Breast epithelium (tissue), 4 donors: ENCODE data around the gene PIP5KL1. TPM values are rescaled to one million over a fixed set of nuclear protein-coding genes. Genes with fewer than 3 reads are reported as not detected.
A peak's percentile ranks its signal among the peaks of the same experiment; 100 is the strongest.

Experiments
- DNase-seq, 2 donors: peaks; one replicate each; pipeline ENCODE4 v3.0.0-alpha.2; 2019; ENCODE audit warnings: low spot score in 2 of 2
- H3K27ac ChIP-seq, 2 donors: fragments of 200-600 bp; sonication (generic) in 1 of 2; one replicate each; pipeline ENCODE4 v1.5.1; 2016 to 2019; ENCODE audit warnings: mild to moderate bottlenecking in 1 of 2
- H3K27me3 ChIP-seq, 2 donors: fragments of 200-600 bp; sonication (generic) in 1 of 2; one replicate each; pipeline versions ENCODE4 v1.5.1 to v1.6.0; 2017 to 2019; ENCODE audit warnings: control low read depth in 1 of 2, mild to moderate bottlenecking in 1 of 2
- H3K36me3 ChIP-seq: fragments of 200-600 bp; one replicate; pipeline ENCODE4 v1.5.1; 2019
- H3K4me1 ChIP-seq, 2 donors: fragments of 200-600 bp; sonication (generic); one replicate each; pipeline ENCODE4 v1.5.1; 2016 to 2019; ENCODE audit warnings: control low read depth in 1 of 2
- H3K4me3 ChIP-seq, 3 donors: fragments of 200-600 bp; sonication (generic); 1 replicate in 2 of 3; 2 replicates in 1 of 3; pipeline ENCODE4 v1.5.1; 2016 to 2019; ENCODE audit warnings: mild to moderate bottlenecking in 3 of 3, moderate library complexity in 2 of 3
- H3K9me3 ChIP-seq, 2 donors: fragments of 200-600 bp; sonication (generic) in 1 of 2; one replicate each; pipeline ENCODE4 v1.5.1; 2016 to 2019; ENCODE audit warnings: control low read depth in 1 of 2
- CTCF ChIP-seq, 3 donors: fragments of 450-650 bp; IDR thresholded peaks; one replicate each; pipeline ENCODE4 v1.5.1; 2016 to 2017; ENCODE audit warnings: antibody characterized with exemption in 3 of 3, mild to moderate bottlenecking in 3 of 3, moderate library complexity in 3 of 3
- POLR2A ChIP-seq: fragments of 450-650 bp; IDR thresholded peaks from one replicate; pipeline ENCODE4 v1.6.1; 2016; ENCODE audit warnings: antibody characterized with exemption, mild to moderate bottlenecking, moderate library complexity
- POLR2AphosphoS5 ChIP-seq, 3 donors: sonication (generic); formaldehyde crosslinking; IDR thresholded peaks; one replicate each; pipeline ENCODE4 v1.6.1; 2017; ENCODE audit warnings: antibody characterized with exemption in 3 of 3
- intact Hi-C: fragments of 100-400 bp; cut with DNase I; formaldehyde crosslinking; loops from one replicate; pipeline ENCODE4 v1.15.1; 2023; ENCODE audit warnings: low total_unique reads
- total RNA-seq, 3 donors: library from RNA; depleted of rRNA; stranded (reverse); fragments of >200 nt; gene quantifications; one replicate each; pipeline ENCODE4 v1.1.0, GENCODE V29; 2016

Gene PIP5KL1
- total RNA-seq, 3 donors from 2014 or later, result 2.2 to 10.1 (median 5.2) TPM

DNA sequence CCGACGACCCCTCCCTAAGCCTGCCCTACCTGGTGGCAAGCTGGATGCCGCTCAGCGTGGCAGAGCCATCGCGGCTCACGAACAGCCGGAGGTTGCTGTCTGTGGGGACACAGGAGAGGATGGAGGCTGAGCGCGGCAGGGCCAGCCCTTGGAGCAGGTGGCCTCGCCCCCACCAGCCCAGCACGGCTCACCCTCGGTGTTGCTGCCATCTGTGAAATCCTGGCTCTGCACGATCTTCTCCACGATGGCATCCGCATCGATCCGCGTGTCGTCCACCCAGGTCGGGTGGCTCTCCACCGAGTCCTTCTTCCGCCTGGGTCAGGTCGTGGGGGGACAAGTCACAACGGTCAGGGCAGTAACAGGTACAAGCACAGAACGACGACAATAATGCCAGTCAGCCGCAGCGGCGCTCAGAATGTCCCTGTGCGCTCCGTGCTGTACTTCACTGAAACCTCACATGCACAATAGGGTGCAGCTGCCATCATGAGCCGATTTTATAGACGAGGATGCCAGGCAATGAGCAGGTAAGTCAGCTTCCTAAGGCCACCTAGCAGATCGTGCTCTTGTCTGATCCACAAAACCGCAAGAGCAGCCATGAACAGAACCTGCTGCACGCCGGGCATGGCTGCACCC lies 14.1 kb upstream of the PIP5KL1 start:
- H3K27ac ChIP-seq, result peak overlapping the region; percentile 43 to 51

DNA sequence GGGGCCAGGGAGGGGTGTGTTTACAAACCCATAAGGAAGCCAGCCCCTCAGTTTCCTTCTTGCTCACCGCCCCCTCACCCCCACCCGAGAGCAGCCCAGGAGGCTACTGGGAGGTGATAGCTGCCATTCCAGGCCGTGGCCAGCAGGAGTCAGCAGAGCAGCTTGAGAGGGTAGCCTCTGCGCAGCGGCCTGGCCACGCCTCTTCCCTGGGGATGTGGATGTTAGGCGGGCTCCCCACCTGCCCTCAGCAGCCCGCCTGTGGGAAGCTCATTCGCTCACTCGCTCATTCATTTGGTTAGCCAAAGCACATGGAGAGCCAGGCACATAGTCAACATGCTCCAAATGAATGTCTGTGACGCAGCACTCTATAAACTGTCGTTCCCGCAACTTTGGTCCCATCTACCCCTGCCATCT lies 13.2 kb upstream of the PIP5KL1 start:
- peak; percentile 68 to 83 for DNase-seq
- no peaks in the 10 kb centered on the region for H3K36me3 ChIP-seq
- peak overlapping the region; percentile 43 to 51 for H3K27ac ChIP-seq

More for the DNA sequence above, 14.1 kb upstream of the PIP5KL1 start:
- Histone ChIP-seq H3K4me1 (peaks cover 0 to 9% of the 10 kb centered on the region in 2 donors), H3K4me3 (no peak overlapping the region), H3K9me3 (no peaks in the 10 kb centered on the region), H3K27me3 (no peaks in the 10 kb centered on the region), H3K36me3 (no peaks in the 10 kb centered on the region)
- no peak for TF ChIP-seq POLR2A
- intact Hi-C loops, result loop anchor here (5.0 kb wide), 1 partner anchor 93 kb away; no protein-coding TSS in a partner anchor
- DNase-seq, result no peak

DNA sequence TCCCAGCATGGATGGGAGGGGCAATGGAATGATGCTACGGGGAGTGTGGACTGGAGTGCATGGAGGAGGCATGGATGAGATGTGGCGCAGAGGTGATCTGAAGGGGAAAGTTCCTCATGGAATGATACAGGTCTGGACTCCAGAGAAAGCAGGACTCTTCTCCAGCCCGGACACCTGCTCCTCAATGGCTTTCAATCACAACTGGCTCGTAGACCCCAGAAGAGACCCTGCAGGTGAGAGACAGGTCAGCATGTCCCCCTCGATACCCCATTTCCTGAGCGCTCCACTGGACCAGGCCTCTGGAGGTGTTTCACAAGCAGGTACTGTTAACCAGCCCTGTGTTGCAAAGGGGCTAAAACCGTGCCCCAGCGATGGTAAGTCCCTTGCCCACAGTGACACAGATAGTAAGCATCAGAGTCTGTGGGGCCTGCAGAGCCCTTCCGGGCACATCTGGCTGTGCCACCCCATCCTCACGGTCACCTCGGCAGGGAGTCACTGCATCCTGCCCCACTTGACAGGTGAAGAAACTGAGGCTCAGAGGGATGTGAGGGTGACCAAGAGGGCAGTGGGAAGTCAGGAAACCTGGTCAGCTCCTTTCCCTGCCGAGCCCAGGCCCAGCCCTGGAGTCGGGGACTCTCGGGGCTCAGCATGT lies 12.6 kb upstream of the PIP5KL1 start:
- no peak for DNase-seq
- TF ChIP-seq POLR2A, result no peak
- no peak for TF ChIP-seq CTCF (IDR thresholded peaks at IDR 0.05)
- TF ChIP-seq POLR2AphosphoS5 (IDR thresholded peaks at IDR 0.05), result no peak
- intact Hi-C loops, result loop anchor here (2.0 to 5.0 kb wide), 2 partner anchors 62 to 94 kb away; no protein-coding TSS in a partner anchor
- Histone ChIP-seq H3K9me3 (no peaks in the 10 kb centered on the region), H3K27ac (peak overlapping the region; percentile 43 to 69), H3K36me3 (no peaks in the 10 kb centered on the region), H3K4me3 (no peak overlapping the region), H3K4me1 (peaks cover 7 to 12% of the 10 kb centered on the region in 2 donors), H3K27me3 (no peaks in the 10 kb centered on the region)

More for the DNA sequence above, 13.2 kb upstream of the PIP5KL1 start:
- no peaks in the 10 kb centered on the region for H3K9me3 ChIP-seq
- TF ChIP-seq CTCF (IDR thresholded peaks at IDR 0.05) (peak; percentile 67 to 92 (median 89)), POLR2A (no peak), POLR2AphosphoS5 (IDR thresholded peaks at IDR 0.05) (peak in 2 of 3 donors; percentile 22 to 66)
- H3K4me3 ChIP-seq, result no peak overlapping the region
- no peaks in the 10 kb centered on the region for H3K27me3 ChIP-seq
- intact Hi-C loops, result loop anchor here (2.0 to 5.0 kb wide), 2 partner anchors 63 to 94 kb away; no protein-coding TSS in a partner anchor
- peaks cover 1 to 9% of the 10 kb centered on the region in 2 donors for H3K4me1 ChIP-seq

DNA sequence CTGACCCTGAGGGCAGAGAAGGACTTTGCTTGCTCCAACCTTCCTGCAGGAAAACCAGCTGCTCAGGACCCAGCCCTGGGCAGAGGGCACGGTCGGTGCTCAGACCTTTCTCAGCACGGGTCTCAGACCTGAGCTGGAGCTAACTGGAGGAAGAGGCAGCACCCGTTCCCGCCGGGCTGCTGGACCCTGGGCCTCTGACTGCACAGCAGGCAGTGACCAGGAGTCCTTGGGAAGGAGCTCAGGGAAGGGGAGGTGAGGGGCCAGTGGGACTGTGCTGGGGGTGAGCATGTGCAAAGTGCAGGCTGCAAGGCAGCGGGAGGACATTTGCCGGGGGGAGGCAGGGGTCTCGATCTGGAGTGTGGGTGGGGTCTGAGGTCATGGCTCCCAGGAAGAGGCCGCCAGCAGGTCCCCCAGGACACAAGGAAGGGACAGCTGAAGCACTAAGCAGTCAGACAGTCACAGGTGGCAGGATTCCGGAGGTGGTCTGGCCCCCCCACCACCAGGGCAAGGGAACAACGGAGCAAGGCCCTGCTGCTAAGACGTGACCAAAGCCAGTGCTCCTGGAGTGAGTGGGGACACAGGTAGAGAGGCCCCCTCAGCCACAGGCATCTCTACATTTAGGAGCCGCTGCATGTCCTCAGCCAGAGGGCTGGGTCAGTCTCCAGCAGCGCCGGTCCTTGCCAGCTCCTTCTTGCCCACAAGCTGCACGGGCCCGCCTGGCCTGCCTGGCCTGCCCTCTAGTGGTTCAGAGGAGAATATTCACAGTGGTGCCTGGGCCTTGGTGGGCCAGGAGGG lies 11.8 kb upstream of the PIP5KL1 start:
- Histone ChIP-seq H3K4me3 (no peak overlapping the region), H3K27ac (peak overlapping the region; percentile 43 to 69), H3K4me1 (peaks cover 10 to 15% of the 10 kb centered on the region in 2 donors), H3K27me3 (no peaks in the 10 kb centered on the region), H3K9me3 (no peaks in the 10 kb centered on the region), H3K36me3 (no peaks in the 10 kb centered on the region)
- intact Hi-C loops, result loop anchor here (2.0 to 5.0 kb wide), 2 partner anchors 62 to 95 kb away; no protein-coding TSS in a partner anchor
- peak in 1 of 3 donors; percentile 60 for TF ChIP-seq POLR2AphosphoS5 (IDR thresholded peaks at IDR 0.05)
- TF ChIP-seq CTCF (IDR thresholded peaks at IDR 0.05), result peak; percentile 87 to 95 (median 92)
- no peak for TF ChIP-seq POLR2A
- no peak for DNase-seq

DNA sequence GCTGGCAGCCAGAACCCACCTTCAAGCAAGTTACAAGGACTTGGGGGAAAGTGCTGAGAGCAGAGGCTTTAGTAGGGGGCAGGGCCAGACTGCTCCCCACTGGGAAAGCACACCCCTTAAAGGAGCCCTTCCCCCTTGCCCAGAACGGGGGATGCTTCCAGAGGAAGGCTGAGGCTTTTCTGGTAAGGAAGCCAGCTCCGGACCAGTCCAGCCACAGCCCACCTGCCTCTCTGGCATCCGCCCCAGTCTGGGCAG lies 11.3 kb upstream of the PIP5KL1 start:
- Histone ChIP-seq H3K27ac (peak overlapping the region; percentile 11 to 69), H3K36me3 (no peaks in the 10 kb centered on the region), H3K4me3 (no peak overlapping the region), H3K9me3 (no peaks in the 10 kb centered on the region), H3K27me3 (no peaks in the 10 kb centered on the region), H3K4me1 (peaks cover 13 to 17% of the 10 kb centered on the region in 2 donors)
- TF ChIP-seq POLR2AphosphoS5 (IDR thresholded peaks at IDR 0.05) (no peak), POLR2A (no peak), CTCF (IDR thresholded peaks at IDR 0.05) (no peak)
- intact Hi-C loops, result loop anchor here (2.0 to 5.0 kb wide), 2 partner anchors 61 to 95 kb away; no protein-coding TSS in a partner anchor
- no peak for DNase-seq
